A549 (cell line): ENCODE measurements around the gene LIPI.
"Not testable (repeated sequence)": the region's sequence is repeated elsewhere in the genome, so short reads cannot be mapped to it uniquely, and the experiment has no call there.

Experiments used
- CHD4 ChIP-seq: fragments of 200-600 bp; sonication (generic); IDR thresholded peaks from 2 replicates; pipeline ENCODE4 v1.6.1; 2016; ENCODE audit warnings: antibody characterized with exemption, mild to moderate bottlenecking, borderline replicate concordance
- CTCF ChIP-seq: fragments of >200 bp; sonication (Bioruptor Twin); formaldehyde crosslinking; IDR thresholded peaks from 3 replicates; pipeline ENCODE4 v1.5.1; 2016
- ELK1 ChIP-seq: fragments of 150-350 bp; IDR thresholded peaks from 2 replicates; pipeline ENCODE4 v1.6.1; 2014; ENCODE audit warnings: low read depth, mild to moderate bottlenecking, low read length
- KDM5A ChIP-seq: fragments of 200-600 bp; sonication (generic); IDR thresholded peaks from 2 replicates; pipeline ENCODE4 v1.6.1; 2016; ENCODE audit warnings: antibody characterized with exemption, mild to moderate bottlenecking
- MAZ ChIP-seq: fragments of 150-350 bp; IDR thresholded peaks from 2 replicates; pipeline ENCODE4 v1.6.1; 2014; ENCODE audit warnings: antibody characterized with exemption, low read depth, low read length, borderline replicate concordance
- NFE2L2 ChIP-seq: fragments of 150-350 bp; conservative IDR thresholded peaks from 2 replicates; pipeline ENCODE4 v1.6.1; 2014; ENCODE audit warnings: low read length
- PBX3 ChIP-seq: IDR thresholded peaks from 2 replicates; pipeline ENCODE4 v1.6.1; 2012
- PHF8 ChIP-seq: fragments of 200-600 bp; sonication (generic); IDR thresholded peaks from 2 replicates; pipeline ENCODE4 v1.6.1; 2016; ENCODE audit warnings: low read depth, mild to moderate bottlenecking, antibody characterized with exemption, moderate library complexity, borderline replicate concordance
- POLR2A ChIP-seq: IDR thresholded peaks from 2 replicates; pipeline ENCODE4 v1.6.1; 2012; ENCODE audit warnings: mild to moderate bottlenecking, low read length
- POLR2AphosphoS2 ChIP-seq: conservative IDR thresholded peaks from 2 replicates; pipeline ENCODE4 v1.6.1; 2012; ENCODE audit warnings: low read length, improper control_type of control experiment, inconsistent platforms
- RCOR1 ChIP-seq: fragments of 150-350 bp; IDR thresholded peaks from 2 replicates; pipeline ENCODE4 v1.6.1; 2014; ENCODE audit warnings: antibody characterized with exemption, low read length, low read depth
- REST ChIP-seq: fragments of 200-600 bp; sonication (generic); IDR thresholded peaks from 2 replicates; pipeline ENCODE4 v1.6.1; 2016; ENCODE audit warnings: antibody characterized with exemption, mild to moderate bottlenecking, moderate library complexity
- RNF2 ChIP-seq: fragments of 200-600 bp; sonication (generic); IDR thresholded peaks from 2 replicates; pipeline ENCODE4 v1.6.1; 2016; ENCODE audit warnings: low read depth, mild to moderate bottlenecking, antibody characterized with exemption, moderate library complexity, borderline replicate concordance
- USF2 ChIP-seq: fragments of 450-650 bp; IDR thresholded peaks from 2 replicates; pipeline ENCODE4 v1.6.1; 2014; ENCODE audit warnings: antibody characterized with exemption

GRCh38 chr21:14062684-14063083 lies 148.1 kb downstream of the LIPI start:
- TF ChIP-seq CTCF, POLR2A, REST, NFE2L2, CHD4, USF2, PBX3, KDM5A, RCOR1, RNF2, PHF8, ELK1, MAZ, POLR2AphosphoS2: not testable (repeated sequence)
